Stimulated activated naive B cell treated with anti-CD40 and anti-IgM and Interleukin-4, amounts not matched to agents 10 μg/mL and 1 μg/mL and 100 μg/mL, for 72 hours (primary cell): Measurements from ENCODE around the gene NUP210L.
"Not testable (repeated sequence)": the region's sequence is repeated elsewhere in the genome, so short reads cannot be mapped to it uniquely, and the experiment has no call there.

Experiments used
- ATAC-seq, 2 donors: fragments of 150-1000 bp; cut with Tn5 transposase; replicated peaks; 2 replicates each; pipeline ENCODE4 v1.10.0; 2021; ENCODE audit warnings: moderate library complexity in 1 of 2
- DNase-seq: peaks from one replicate; pipeline ENCODE4 v3.0.0; 2021
- H3K27ac Mint-ChIP-seq: one replicate; pipeline ENCODE4 v1.8.0; 2022; ENCODE audit warnings: mild to moderate bottlenecking, mixed read lengths
- H3K27me3 Mint-ChIP-seq, 2 donors: one replicate each; pipeline ENCODE4 v1.8.0; 2022; ENCODE audit warnings: mixed read lengths in 2 of 2
- H3K36me3 Mint-ChIP-seq, 2 donors: one replicate each; pipeline ENCODE4 v1.8.0; 2022; ENCODE audit warnings: mixed read lengths in 2 of 2, mild to moderate bottlenecking in 1 of 2
- H3K4me1 Mint-ChIP-seq, 2 donors: one replicate each; pipeline ENCODE4 v1.8.0; 2022; ENCODE audit warnings: mixed read lengths in 2 of 2, mild to moderate bottlenecking in 1 of 2
- H3K4me3 Mint-ChIP-seq, 2 donors: one replicate each; pipeline ENCODE4 v1.8.0; 2022; ENCODE audit warnings: mild to moderate bottlenecking in 2 of 2, mixed read lengths in 2 of 2, moderate library complexity in 1 of 2
- H3K9me3 Mint-ChIP-seq, 2 donors: one replicate each; pipeline ENCODE4 v1.8.0; 2022; ENCODE audit warnings: mixed read lengths in 2 of 2, mild to moderate bottlenecking in 1 of 2

NUP210L gene

GRCh38 chr1:154019940-154020339 is 134.9 kb downstream of the NUP210L start:
- Mint-ChIP-seq H3K4me3 (no peak overlapping the region), H3K4me1 (no peaks in the 10 kb centered on the region), H3K36me3 (no peaks in the 10 kb centered on the region), H3K27ac (no peak overlapping the region), H3K9me3 (no peaks in the 10 kb centered on the region), H3K27me3 (no peaks in the 10 kb centered on the region)
- ATAC-seq, result no peak
- no peak for DNase-seq

DNA sequence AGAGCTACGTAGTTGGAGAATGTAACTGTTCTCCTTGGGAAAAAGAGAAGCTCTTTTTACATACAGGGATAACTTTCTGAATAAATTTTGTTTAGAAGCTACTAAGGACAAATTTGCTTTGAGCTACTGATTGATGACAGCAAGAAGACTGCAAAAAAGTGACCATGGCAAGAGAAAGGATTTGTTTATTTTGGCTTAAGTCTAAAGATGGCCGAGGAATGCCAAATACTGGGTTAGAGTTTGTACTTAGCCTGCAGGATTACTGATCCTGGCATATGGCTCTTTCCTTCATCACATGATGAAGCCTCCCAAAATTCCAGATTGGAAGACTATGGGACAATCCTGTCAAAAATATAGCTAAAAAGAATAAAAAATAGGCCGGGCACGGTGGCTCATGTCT is 135.6 kb downstream of the NUP210L start:
- DNase-seq (no peak), ATAC-seq (no peak)
- Mint-ChIP-seq H3K4me3 (no peak overlapping the region), H3K27me3 (no peaks in the 10 kb centered on the region), H3K27ac (no peak overlapping the region), H3K9me3 (no peaks in the 10 kb centered on the region), H3K36me3 (no peaks in the 10 kb centered on the region), H3K4me1 (no peaks in the 10 kb centered on the region)

DNA sequence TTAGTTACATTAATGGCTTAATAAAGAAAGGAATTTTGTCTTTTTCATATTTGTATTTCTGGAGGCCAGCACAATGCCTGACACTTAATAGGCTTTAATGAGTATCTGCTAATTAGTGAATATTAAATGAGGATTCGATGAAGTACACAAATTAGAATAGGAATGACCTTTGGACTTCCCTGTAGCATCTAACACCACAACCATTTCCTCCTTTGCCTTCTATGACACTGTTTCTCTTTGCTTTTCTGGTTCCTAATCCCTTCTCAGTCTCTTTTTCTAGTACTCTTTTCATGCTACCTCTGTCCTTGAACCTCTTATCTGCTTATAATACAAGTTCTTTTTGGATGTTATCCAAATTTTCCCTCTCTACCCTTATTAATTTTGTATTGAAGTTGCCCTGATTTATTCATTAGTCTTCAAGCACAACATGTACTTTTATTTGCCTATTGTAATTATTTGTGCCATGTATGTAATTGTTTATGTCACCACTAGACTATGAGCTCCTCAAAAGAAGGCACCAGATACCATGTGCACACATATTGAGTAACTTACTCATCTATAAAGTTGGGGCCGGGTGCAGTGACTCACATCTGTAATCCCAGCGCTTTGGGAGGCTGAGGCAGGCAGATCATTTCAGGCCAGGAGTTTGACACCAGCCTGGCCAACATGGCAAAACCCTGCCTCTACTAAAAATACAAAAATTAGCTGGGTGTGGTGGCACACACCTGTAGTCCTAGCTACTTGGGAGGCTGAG is 140.5 kb downstream of the NUP210L start:
- no peak for ATAC-seq
- Mint-ChIP-seq H3K27me3 (no peaks in the 10 kb centered on the region), H3K9me3 (no peaks in the 10 kb centered on the region), H3K4me1 (no peaks in the 10 kb centered on the region), H3K27ac (no peak overlapping the region), H3K4me3 (no peak overlapping the region), H3K36me3 (peaks cover 0 to 3% of the 10 kb centered on the region in 2 donors)
- no peak for DNase-seq

DNA sequence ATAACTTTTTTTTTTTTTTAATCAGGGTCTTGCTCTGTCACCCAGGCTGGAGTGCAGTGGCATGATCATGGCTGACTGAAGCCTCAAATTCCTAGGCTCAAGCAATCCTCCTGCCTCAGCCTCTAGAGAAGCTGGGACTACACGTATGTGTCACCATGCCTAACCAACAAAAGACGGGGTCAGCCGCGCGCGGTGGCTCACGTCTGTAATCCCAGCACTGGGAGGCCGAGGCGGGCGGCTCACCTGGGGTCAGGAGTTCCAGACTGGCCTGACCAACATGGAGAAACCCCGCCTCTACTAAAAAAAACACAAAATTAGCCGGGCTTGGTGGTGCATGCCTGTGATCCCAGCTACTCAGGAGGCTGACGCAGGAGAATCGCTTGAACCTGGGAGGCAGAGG is 142.3 kb downstream of the NUP210L start:
- not testable (repeated sequence) for H3K4me3 Mint-ChIP-seq, ATAC-seq, H3K4me1 Mint-ChIP-seq, H3K27me3 Mint-ChIP-seq, DNase-seq, H3K27ac Mint-ChIP-seq, H3K9me3 Mint-ChIP-seq, H3K36me3 Mint-ChIP-seq

DNA sequence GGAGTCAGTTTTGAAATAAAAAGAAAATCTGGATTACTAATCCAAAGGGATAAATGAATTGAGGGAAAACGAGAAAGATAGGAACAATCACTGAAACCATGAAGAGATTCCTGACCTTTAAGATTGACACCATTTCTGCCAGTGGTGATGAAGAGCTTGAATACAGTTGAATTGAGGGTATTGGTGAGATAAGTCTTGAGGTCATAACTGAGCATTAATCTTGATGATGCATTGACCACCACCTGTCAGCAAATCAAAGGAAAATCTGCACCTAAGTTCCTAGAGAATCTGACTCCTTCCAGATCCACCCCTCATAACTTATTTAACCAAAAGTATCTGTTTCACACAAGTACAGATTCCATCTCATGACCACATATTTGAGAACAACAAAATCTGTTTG is 142.7 kb downstream of the NUP210L start:
- Mint-ChIP-seq H3K9me3 (no peaks in the 10 kb centered on the region), H3K4me1 (no peaks in the 10 kb centered on the region), H3K4me3 (no peak overlapping the region), H3K27me3 (no peaks in the 10 kb centered on the region), H3K27ac (no peak overlapping the region), H3K36me3 (peaks cover 0 to 3% of the 10 kb centered on the region in 2 donors)
- ATAC-seq, result no peak
- DNase-seq, result no peak

- H3K36me3 Mint-ChIP-seq, result peaks cover 2 to 3% of the 10 kb centered on the region in 2 donors
- no peaks in the 10 kb centered on the region for H3K4me1 Mint-ChIP-seq
- DNase-seq, result no peak
- H3K27ac Mint-ChIP-seq, result no peak overlapping the region
- no peak for ATAC-seq
- no peak overlapping the region for H3K4me3 Mint-ChIP-seq
- no peaks in the 10 kb centered on the region for H3K9me3 Mint-ChIP-seq
- no peaks in the 10 kb centered on the region for H3K27me3 Mint-ChIP-seq
Observed at GRCh38 chr1:154006136-154006535, 148.7 kb downstream of the NUP210L start.

DNA sequence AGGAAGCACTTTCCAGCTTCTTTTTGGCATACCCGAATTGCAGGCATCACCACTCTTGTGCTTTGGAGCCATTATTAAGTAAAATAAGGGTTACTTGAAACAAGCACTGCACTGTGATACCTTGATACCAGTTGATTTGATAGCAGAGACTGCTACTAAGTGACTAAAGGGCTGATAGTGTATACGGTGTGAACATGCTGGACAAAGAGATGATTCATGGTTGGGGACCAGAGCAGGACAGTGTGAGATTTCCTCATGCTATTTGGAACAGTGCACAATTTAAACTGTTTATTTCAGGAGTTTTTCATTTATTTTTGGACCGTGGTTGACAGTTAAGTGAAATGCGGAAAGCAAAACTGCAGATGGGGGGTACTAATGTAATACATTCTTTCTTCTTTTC is 154.5 kb downstream of the NUP210L start:
- Mint-ChIP-seq H3K27ac (no peak overlapping the region), H3K9me3 (peaks cover 0 to 1% of the 10 kb centered on the region in 2 donors), H3K36me3 (peaks cover 9 to 11% of the 10 kb centered on the region in 2 donors), H3K4me1 (no peaks in the 10 kb centered on the region), H3K4me3 (no peak overlapping the region), H3K27me3 (no peaks in the 10 kb centered on the region)
- ATAC-seq (no peak), DNase-seq (no peak)

DNA sequence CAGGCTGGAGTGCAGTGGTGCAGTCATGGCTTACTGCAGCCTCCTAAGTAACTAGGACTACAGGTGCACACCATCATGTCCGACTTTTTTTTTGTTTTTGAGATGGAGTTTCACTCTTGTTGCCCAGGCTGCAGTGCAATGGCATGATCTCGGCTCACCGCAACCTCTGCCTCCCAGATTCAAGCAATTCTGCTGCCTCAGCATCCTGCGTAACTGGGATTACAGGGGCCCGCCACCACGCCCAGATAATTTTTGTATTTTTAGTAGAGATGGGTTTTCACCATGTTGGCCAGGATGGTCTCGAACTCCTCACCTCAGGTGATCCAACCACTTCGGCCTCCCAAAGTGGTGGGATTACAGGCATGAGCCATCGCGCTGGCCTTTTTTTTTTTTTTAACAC is 158.0 kb downstream of the NUP210L start:
- H3K27ac Mint-ChIP-seq, H3K4me3 Mint-ChIP-seq, ATAC-seq, H3K27me3 Mint-ChIP-seq, H3K9me3 Mint-ChIP-seq, DNase-seq: not testable (repeated sequence)
- peaks cover 28 to 32% of the 10 kb centered on the region in 2 donors for H3K36me3 Mint-ChIP-seq
- peaks cover 7 to 17% of the 10 kb centered on the region in 2 donors for H3K4me1 Mint-ChIP-seq

DNA sequence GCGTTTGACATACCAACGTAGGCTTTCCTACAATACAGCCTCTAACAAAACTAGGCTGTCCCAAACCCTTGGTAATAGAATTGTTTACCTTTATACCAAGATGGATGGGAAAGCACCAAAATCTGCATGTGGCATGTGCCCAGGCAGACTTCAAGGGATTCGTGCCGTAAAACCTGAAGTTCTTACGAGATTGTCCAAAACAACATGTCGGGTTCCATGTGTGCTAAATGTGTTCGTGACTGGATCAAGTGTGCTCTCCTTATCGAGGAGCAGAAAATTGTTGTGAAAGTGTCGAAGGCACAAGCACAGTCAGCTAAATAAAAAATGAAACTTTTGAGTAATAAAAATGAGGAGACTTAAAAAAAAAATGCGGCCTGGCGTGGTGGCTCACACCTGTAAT is 159.2 kb downstream of the NUP210L start:
- Mint-ChIP-seq H3K27ac (peak overlapping the region; percentile 47), H3K36me3 (peaks cover 38 to 45% of the 10 kb centered on the region in 2 donors)

GRCh38 chr1:153995202-153995601 is 159.7 kb downstream of the NUP210L start:
- H3K4me3 Mint-ChIP-seq, result no peak overlapping the region
- H3K27ac Mint-ChIP-seq, result peak overlapping the region; percentile 47

More for the DNA sequence above, 159.2 kb downstream of the NUP210L start:
- DNase-seq (no peak), ATAC-seq (no peak)
- H3K9me3 Mint-ChIP-seq, result peaks cover 0 to 1% of the 10 kb centered on the region in 2 donors
- peaks cover 15 to 28% of the 10 kb centered on the region in 2 donors for H3K4me1 Mint-ChIP-seq
- no peaks in the 10 kb centered on the region for H3K27me3 Mint-ChIP-seq
- no peak overlapping the region for H3K4me3 Mint-ChIP-seq

DNA sequence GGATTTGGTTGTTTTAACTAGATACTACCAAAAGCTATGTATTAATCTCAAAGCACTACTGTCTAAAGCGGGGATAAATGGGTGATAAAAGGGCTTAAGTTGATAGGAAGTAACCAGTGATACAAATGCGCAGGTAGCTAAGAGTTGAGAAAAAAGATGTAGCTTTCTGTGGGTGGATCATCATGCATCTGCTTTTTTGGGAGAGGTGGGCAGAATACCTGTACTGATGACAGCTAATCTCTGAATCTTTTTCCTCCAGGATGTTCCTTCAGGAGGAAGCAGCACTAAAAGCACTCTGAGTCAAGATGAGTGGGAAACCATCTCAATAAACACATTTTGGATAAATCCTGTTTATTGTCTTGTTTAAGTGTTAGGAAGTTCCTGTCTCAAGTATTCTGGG is 163.1 kb downstream of the NUP210L start:
- peaks cover 39 to 49% of the 10 kb centered on the region in 2 donors for H3K36me3 Mint-ChIP-seq
- H3K9me3 Mint-ChIP-seq, result peaks cover 0 to 1% of the 10 kb centered on the region in 2 donors
- H3K4me1 Mint-ChIP-seq, result peaks cover 26 to 46% of the 10 kb centered on the region in 2 donors
- peak overlapping the region; percentile 100 for H3K27ac Mint-ChIP-seq
- ATAC-seq (no peak), DNase-seq (no peak)
- no peaks in the 10 kb centered on the region for H3K27me3 Mint-ChIP-seq
- H3K4me3 Mint-ChIP-seq, result peak overlapping the region; percentile 94 to 98

More at GRCh38 chr1:153995202-153995601, 159.7 kb downstream of the NUP210L start:
- no peaks in the 10 kb centered on the region for H3K27me3 Mint-ChIP-seq
- peaks cover 40 to 49% of the 10 kb centered on the region in 2 donors for H3K36me3 Mint-ChIP-seq
- ATAC-seq (no peak), DNase-seq (no peak)
- peaks cover 0 to 1% of the 10 kb centered on the region in 2 donors for H3K9me3 Mint-ChIP-seq
- peaks cover 19 to 32% of the 10 kb centered on the region in 2 donors for H3K4me1 Mint-ChIP-seq

DNA sequence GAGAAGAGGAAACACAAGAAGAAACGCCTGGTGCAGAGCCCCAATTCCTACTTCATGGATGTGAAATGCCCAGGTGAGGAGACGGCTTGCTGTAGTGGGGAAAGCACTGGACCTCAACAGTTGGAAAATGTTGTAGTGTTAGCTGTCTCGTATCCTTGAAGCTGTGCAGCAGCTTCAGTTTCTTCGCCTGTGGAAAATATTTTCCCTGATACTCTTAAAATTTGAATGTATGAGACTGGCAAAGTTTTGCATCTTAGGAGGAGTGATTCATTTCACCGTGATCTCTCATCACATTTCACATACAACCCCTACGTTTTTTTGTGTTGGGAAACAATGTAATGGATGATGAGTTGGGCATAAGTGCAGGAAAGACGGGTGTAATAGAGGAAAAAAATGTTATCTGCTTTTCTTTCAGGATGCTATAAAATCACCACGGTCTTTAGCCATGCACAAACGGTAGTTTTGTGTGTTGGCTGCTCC is 163.7 kb downstream of the NUP210L start:
- Mint-ChIP-seq H3K9me3 (peaks cover 0 to 1% of the 10 kb centered on the region in 2 donors), H3K4me1 (peaks cover 29 to 52% of the 10 kb centered on the region in 2 donors), H3K36me3 (peaks cover 37 to 49% of the 10 kb centered on the region in 2 donors), H3K27me3 (no peaks in the 10 kb centered on the region), H3K4me3 (peak overlapping the region; percentile 94 to 98), H3K27ac (peak overlapping the region; percentile 100)
- DNase-seq (no peak), ATAC-seq (no peak)

DNA sequence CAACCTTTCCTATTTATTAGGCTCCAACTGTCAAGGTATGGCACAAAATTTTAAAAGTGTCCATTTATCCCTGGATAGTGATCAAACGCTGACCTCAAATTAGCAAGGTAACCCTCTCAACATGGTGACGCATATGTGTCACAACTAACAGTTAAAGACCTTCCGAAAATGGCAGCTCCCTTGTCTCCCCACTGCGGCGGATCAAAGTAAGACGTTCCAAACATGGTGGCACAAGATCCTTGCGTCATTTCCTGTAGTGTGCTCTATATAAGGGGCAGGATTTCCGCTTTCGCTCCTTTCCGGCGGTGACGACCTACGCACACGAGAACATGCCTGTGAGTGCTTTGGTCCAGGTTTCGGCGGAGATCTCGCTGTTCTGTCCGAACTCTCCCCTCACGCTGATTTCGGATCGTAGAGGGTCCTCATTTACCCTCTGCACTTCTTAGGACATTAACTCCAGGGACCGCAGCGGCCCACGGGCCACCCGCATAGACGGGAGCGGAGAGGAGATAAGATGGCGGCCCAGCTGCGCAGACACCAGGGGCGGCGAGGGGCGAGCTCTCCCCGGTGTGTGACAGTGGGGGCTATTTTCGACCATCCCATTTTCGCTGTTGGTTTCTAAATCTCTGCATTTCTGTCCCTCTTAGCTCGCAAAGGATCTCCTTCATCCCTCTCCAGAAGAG is 164.3 kb downstream of the NUP210L start, which contains the start of gene RPS27:
Gene RPS27, plus strand, starts transcription at position 295 of the 683 bp plus-strand sequence. Its CDS starts 35 bp downstream, at position 330.
- Mint-ChIP-seq H3K36me3 (peaks cover 33 to 44% of the 10 kb centered on the region in 2 donors), H3K27ac (peak within 1 kb of the TSS; percentile 100), H3K4me1 (peaks cover 32 to 57% of the 10 kb centered on the region in 2 donors), H3K27me3 (no peaks in the 10 kb centered on the region), H3K9me3 (no peaks in the 10 kb centered on the region), H3K4me3 (peak within 1 kb of the TSS; percentile 94 to 98)
- DNase-seq, result peak; percentile 86
- ATAC-seq, result peak; percentile 83 to 90

GRCh38 chr1:153987621-153988020 is 167.3 kb downstream of the NUP210L start:
- peaks cover 24 to 30% of the 10 kb centered on the region in 2 donors for H3K36me3 Mint-ChIP-seq
- peaks cover 41 to 63% of the 10 kb centered on the region in 2 donors for H3K4me1 Mint-ChIP-seq
- H3K27me3 Mint-ChIP-seq, result no peaks in the 10 kb centered on the region
- H3K27ac Mint-ChIP-seq, result no peak overlapping the region
- DNase-seq, result no peak
- no peak overlapping the region for H3K4me3 Mint-ChIP-seq
- no peak for ATAC-seq
- H3K9me3 Mint-ChIP-seq, result no peaks in the 10 kb centered on the region
